Glutamatergic neuron (in vitro differentiated cells): Measurements from ENCODE around the gene FNIP1. TPM values are rescaled to one million over a fixed set of nuclear protein-coding genes. Genes with fewer than 3 reads are reported as not detected.

ENCODE experiments used
- DNase-seq: peaks from one replicate; pipeline ENCODE4 v3.0.0; 2022
- H3K27ac Mint-ChIP-seq: one replicate; pipeline ENCODE4 v1.8.0; 2020; ENCODE audit warnings: mild to moderate bottlenecking, mixed read lengths, inconsistent platforms; ENCODE audit not compliant: unreplicated experiment
- H3K27me3 Mint-ChIP-seq: one replicate; pipeline ENCODE4 v1.8.0; 2020; ENCODE audit warnings: mild to moderate bottlenecking, moderate library complexity, mixed read lengths, inconsistent platforms; ENCODE audit not compliant: unreplicated experiment
- H3K36me3 Mint-ChIP-seq: one replicate; pipeline ENCODE4 v1.8.0; 2020; ENCODE audit warnings: mild to moderate bottlenecking, mixed read lengths, inconsistent platforms; ENCODE audit not compliant: unreplicated experiment
- H3K4me1 Mint-ChIP-seq: one replicate; pipeline ENCODE4 v1.8.0; 2020; ENCODE audit warnings: mild to moderate bottlenecking, low read depth, mixed read lengths, inconsistent platforms; ENCODE audit not compliant: unreplicated experiment
- H3K4me3 Mint-ChIP-seq: one replicate; pipeline ENCODE4 v1.8.0; 2020; ENCODE audit warnings: mild to moderate bottlenecking, mixed read lengths, inconsistent platforms; ENCODE audit not compliant: unreplicated experiment
- H3K9me3 Mint-ChIP-seq: one replicate; pipeline ENCODE4 v1.8.0; 2020; ENCODE audit warnings: mild to moderate bottlenecking, moderate library complexity, mixed read lengths, inconsistent platforms; ENCODE audit not compliant: unreplicated experiment
- total RNA-seq: library from RNA; stranded (reverse); fragmentation: NEBNext Ultra II Directional; extraction: Animal tissue kit (Norgen Biotek cat#: 25700); gene quantifications from one replicate; pipeline ENCODE4 v1.2.1, GENCODE V29; 2021; ENCODE audit not compliant: unreplicated experiment
- TF ChIP-seq, protein P1 (sequence below): fragments of 200-600 bp; sonication (generic); IDR thresholded peaks from one replicate; pipeline ENCODE4 v1.5.0; 2021; ENCODE audit not compliant: partially characterized antibody, unreplicated experiment

The FNIP1 gene
- total RNA-seq, 1 donor from 2014 or later: 23.2 TPM

DNA sequence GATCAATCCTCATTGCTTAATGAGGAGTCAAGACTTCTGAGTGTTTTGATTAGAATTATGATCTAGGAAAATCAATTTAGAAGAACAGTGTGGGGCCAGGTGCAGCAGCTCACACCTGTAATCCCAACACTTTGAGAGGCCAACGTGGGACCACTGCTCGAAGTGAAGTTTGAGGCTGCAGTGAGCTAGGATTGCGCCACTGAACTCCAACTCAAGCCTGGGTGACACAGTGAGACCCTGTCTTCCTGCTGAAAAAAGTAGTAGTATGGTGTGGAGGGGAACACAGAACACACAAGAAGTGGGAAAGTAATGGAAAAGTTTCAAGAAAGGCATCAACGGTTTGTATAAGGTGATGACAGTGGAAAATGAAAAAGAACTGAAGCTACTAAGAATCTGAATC, 9.1 kb downstream of the FNIP1 start:
- TF ChIP-seq, protein P1, sequence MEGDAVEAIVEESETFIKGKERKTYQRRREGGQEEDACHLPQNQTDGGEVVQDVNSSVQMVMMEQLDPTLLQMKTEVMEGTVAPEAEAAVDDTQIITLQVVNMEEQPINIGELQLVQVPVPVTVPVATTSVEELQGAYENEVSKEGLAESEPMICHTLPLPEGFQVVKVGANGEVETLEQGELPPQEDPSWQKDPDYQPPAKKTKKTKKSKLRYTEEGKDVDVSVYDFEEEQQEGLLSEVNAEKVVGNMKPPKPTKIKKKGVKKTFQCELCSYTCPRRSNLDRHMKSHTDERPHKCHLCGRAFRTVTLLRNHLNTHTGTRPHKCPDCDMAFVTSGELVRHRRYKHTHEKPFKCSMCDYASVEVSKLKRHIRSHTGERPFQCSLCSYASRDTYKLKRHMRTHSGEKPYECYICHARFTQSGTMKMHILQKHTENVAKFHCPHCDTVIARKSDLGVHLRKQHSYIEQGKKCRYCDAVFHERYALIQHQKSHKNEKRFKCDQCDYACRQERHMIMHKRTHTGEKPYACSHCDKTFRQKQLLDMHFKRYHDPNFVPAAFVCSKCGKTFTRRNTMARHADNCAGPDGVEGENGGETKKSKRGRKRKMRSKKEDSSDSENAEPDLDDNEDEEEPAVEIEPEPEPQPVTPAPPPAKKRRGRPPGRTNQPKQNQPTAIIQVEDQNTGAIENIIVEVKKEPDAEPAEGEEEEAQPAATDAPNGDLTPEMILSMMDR: no peak
- DNase-seq: no peak
- H3K27ac Mint-ChIP-seq: no peak overlapping the region
- H3K27me3 Mint-ChIP-seq: no peaks in the 10 kb centered on the region
- H3K4me1 Mint-ChIP-seq: no peaks in the 10 kb centered on the region
- H3K4me3 Mint-ChIP-seq: no peak overlapping the region
- H3K36me3 Mint-ChIP-seq: no peaks in the 10 kb centered on the region
- H3K9me3 Mint-ChIP-seq: no peaks in the 10 kb centered on the region

DNA sequence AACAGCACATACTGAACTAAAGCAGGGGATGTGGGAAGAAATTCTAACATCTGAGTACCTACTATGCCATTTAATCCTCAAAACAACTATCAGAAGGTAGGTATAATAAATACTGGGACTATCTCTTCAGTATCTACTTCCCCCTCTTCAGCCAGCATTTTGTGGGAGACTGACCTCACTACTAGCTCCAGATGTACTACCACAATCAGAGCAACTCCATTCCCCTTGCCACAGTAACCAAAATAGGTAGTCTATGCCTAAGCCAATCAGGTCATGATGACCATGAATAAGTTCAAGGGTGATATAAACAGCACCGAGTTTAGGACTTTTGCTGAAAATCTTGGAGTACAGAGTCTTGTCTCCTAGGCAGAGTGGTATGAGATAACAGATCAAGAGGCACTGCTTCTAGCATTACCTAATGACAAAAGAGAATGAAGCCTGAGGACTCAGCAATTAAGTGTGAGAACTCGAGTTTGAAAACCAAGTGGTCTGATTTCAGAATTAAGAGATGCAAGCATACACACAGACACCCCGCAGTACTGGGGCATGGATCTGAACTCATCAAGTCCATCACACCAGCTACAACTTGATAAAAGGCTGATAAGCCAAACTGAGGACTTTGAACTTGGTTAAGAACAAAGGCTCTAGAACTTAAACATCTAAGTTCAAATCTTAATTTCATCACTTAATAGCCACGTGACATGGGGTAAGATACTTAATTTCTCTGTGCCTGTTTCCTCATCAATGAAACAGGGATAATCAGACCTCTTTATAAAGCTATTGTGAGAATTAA, 9.7 kb downstream of the FNIP1 start:
- no peaks in the 10 kb centered on the region for H3K4me1 Mint-ChIP-seq
- H3K9me3 Mint-ChIP-seq: no peaks in the 10 kb centered on the region
- no peaks in the 10 kb centered on the region for H3K27me3 Mint-ChIP-seq
- no peak overlapping the region for H3K27ac Mint-ChIP-seq
- DNase-seq: no peak
- H3K36me3 Mint-ChIP-seq: no peaks in the 10 kb centered on the region
- TF ChIP-seq, protein P1: no peak
- no peak overlapping the region for H3K4me3 Mint-ChIP-seq

- TF ChIP-seq, protein P1: no peak
- no peak for DNase-seq
- Mint-ChIP-seq H3K4me1 (no peaks in the 10 kb centered on the region), H3K36me3 (no peaks in the 10 kb centered on the region), H3K27me3 (no peaks in the 10 kb centered on the region), H3K27ac (no peak overlapping the region), H3K9me3 (no peaks in the 10 kb centered on the region), H3K4me3 (no peak overlapping the region)
These were observed 10.8 kb downstream of the FNIP1 start for GRCh38 chr5:131786036-131786435.

- Mint-ChIP-seq H3K4me3 (no peak overlapping the region), H3K4me1 (no peaks in the 10 kb centered on the region), H3K9me3 (no peaks in the 10 kb centered on the region), H3K27ac (no peak overlapping the region), H3K27me3 (no peaks in the 10 kb centered on the region), H3K36me3 (no peaks in the 10 kb centered on the region)
- no peak for DNase-seq
- TF ChIP-seq, protein P1: no peak
These were observed 12.9 kb downstream of the FNIP1 start for GRCh38 chr5:131783874-131784273.

GRCh38 chr5:131783357-131783756, 13.5 kb downstream of the FNIP1 start:
- H3K27ac Mint-ChIP-seq: no peak overlapping the region
- H3K4me1 Mint-ChIP-seq: no peaks in the 10 kb centered on the region
- TF ChIP-seq, protein P1: no peak
- no peaks in the 10 kb centered on the region for H3K36me3 Mint-ChIP-seq
- H3K4me3 Mint-ChIP-seq: no peak overlapping the region
- H3K27me3 Mint-ChIP-seq: no peaks in the 10 kb centered on the region
- no peaks in the 10 kb centered on the region for H3K9me3 Mint-ChIP-seq
- no peak for DNase-seq
